Transverse colon (tissue), 4 donors: ENCODE results near the gene GPS1.
"Not testable (repeated sequence)": the region's sequence is repeated elsewhere in the genome, so short reads cannot be mapped to it uniquely, and the experiment has no call there.

Experiments used
- EP300 ChIP-seq: sonication (generic); formaldehyde crosslinking; IDR thresholded peaks from one replicate; pipeline ENCODE4 v1.6.1; 2017; ENCODE audit warnings: antibody characterized with exemption, low read depth
- POLR2A ChIP-seq: fragments of 450-650 bp; IDR thresholded peaks from one replicate; pipeline ENCODE4 v1.6.1; 2016; ENCODE audit warnings: antibody characterized with exemption, mild to moderate bottlenecking, moderate library complexity
- POLR2AphosphoS5 ChIP-seq, 3 donors: sonication (generic); formaldehyde crosslinking; IDR thresholded peaks; one replicate each; pipeline ENCODE4 v1.6.1; 2016; ENCODE audit warnings: antibody characterized with exemption in 3 of 3
- TF ChIP-seq, protein P1 (sequence below), 5 experiments: fragments of 200-600 bp in 3 of 5; fragments of 450-650 bp in 2 of 5; sonication (generic) in 3 of 5; IDR thresholded peaks; 1 replicate in 2 of 5; 2 replicates in 3 of 5; pipeline ENCODE4 v1.5.1; 2016 to 2017; ENCODE audit warnings: antibody characterized with exemption in 5 of 5, inconsistent platforms in 3 of 5, mild to moderate bottlenecking in 2 of 5, moderate library complexity in 1 of 5

DNA sequence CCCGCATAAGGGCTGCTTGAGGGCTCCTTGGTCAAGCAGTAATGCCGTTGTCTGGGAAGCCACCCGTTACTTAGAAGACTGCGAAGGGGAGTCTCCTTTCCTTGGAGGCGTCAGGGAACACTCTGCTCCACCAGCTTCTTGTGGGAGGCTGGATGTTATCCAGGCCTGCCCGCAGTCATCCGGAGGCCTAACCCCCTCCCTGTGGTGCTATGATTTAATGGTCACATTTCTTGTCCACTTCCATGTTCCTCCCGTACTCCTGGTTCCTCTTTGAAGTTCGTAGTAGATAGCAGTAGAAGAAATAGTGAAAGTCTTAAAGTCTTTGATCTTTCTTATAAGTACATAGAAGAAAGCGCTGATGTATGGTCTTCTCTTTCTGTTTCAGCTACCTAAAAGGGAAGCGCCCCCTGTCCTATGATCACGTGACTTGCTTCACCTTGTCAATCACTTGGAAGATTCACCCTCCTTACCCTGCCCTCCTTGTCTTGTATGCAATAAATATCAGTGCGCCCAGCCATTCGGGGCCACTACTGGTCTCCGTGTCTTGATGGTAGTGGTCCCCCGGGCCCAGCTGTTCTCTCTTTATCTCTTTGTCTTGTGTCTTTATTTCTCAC lies 12.8 kb upstream of the GPS1 start:
- TF ChIP-seq POLR2A; POLR2AphosphoS5 (IDR thresholded peaks at IDR 0.05); EP300: not testable (repeated sequence)
- TF ChIP-seq, protein P1, sequence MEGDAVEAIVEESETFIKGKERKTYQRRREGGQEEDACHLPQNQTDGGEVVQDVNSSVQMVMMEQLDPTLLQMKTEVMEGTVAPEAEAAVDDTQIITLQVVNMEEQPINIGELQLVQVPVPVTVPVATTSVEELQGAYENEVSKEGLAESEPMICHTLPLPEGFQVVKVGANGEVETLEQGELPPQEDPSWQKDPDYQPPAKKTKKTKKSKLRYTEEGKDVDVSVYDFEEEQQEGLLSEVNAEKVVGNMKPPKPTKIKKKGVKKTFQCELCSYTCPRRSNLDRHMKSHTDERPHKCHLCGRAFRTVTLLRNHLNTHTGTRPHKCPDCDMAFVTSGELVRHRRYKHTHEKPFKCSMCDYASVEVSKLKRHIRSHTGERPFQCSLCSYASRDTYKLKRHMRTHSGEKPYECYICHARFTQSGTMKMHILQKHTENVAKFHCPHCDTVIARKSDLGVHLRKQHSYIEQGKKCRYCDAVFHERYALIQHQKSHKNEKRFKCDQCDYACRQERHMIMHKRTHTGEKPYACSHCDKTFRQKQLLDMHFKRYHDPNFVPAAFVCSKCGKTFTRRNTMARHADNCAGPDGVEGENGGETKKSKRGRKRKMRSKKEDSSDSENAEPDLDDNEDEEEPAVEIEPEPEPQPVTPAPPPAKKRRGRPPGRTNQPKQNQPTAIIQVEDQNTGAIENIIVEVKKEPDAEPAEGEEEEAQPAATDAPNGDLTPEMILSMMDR (IDR thresholded peaks at IDR 0.05): not testable (repeated sequence)
